Fibroblast of mammary gland (primary cell): Measurements from ENCODE around the gene PRRT2.
A peak's percentile ranks its signal among the peaks of the same experiment; 100 is the strongest.

ENCODE experiments used
- DNase-seq: peaks from one replicate; pipeline ENCODE4 v3.0.0-alpha.2; 2010; ENCODE audit warnings: low read depth
- H3K4me3 ChIP-seq: 2 replicates; pipeline ENCODE4 v1.5.1; 2011; ENCODE audit warnings: low read depth, mild to moderate bottlenecking, low read length, moderate library complexity; ENCODE audit not compliant: control insufficient read depth
- TF ChIP-seq, protein P1 (sequence below): conservative IDR thresholded peaks from 2 replicates; pipeline ENCODE4 v1.5.1; 2011; ENCODE audit warnings: low read depth, low read length, inconsistent platforms; ENCODE audit not compliant: control insufficient read depth, insufficient read depth

Gene PRRT2

DNA sequence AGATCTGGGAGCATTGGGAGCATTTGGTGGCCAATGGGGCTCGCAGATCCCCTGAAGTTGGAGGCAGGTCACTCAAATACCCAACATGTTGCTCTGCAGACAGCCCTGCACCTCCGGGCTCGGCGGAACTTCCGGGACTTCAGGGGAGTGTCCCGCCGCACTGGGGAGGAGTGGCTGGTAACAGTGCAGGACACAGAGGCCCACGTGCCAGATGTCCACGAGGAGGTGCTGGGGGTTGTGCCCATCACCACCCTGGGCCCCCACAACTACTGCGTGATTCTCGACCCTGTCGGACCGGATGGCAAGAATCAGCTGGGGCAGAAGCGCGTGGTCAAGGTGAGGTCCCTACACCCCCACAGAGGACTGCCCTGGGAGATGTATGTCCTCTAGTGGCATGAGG is 24.6 kb downstream of the PRRT2 start:
- TF ChIP-seq, protein P1, sequence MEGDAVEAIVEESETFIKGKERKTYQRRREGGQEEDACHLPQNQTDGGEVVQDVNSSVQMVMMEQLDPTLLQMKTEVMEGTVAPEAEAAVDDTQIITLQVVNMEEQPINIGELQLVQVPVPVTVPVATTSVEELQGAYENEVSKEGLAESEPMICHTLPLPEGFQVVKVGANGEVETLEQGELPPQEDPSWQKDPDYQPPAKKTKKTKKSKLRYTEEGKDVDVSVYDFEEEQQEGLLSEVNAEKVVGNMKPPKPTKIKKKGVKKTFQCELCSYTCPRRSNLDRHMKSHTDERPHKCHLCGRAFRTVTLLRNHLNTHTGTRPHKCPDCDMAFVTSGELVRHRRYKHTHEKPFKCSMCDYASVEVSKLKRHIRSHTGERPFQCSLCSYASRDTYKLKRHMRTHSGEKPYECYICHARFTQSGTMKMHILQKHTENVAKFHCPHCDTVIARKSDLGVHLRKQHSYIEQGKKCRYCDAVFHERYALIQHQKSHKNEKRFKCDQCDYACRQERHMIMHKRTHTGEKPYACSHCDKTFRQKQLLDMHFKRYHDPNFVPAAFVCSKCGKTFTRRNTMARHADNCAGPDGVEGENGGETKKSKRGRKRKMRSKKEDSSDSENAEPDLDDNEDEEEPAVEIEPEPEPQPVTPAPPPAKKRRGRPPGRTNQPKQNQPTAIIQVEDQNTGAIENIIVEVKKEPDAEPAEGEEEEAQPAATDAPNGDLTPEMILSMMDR, result no peak
- no peak for DNase-seq
- H3K4me3 ChIP-seq, result no peak overlapping the region

DNA sequence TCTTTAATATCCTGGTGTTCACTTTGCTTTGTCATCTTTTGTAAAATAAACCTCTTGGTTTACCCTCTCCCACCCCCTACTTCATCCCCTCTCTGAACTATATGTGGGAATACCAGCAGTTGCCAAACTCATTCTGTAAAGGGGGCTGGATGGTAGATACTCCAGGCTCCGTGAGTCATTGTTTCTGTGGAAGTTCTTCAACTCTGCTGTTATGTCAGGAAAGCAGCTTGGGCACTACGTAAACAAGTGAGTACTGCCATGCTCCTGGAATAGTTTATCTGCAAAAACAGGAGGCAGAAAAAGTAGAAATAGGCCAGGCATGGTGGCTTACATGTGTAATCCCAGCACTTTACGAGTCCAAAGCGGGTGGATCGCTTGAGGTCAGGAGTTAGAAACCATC is 25.8 kb downstream of the PRRT2 start:
- no peak overlapping the region for H3K4me3 ChIP-seq
- TF ChIP-seq, protein P1, result no peak
- DNase-seq, result no peak

DNA sequence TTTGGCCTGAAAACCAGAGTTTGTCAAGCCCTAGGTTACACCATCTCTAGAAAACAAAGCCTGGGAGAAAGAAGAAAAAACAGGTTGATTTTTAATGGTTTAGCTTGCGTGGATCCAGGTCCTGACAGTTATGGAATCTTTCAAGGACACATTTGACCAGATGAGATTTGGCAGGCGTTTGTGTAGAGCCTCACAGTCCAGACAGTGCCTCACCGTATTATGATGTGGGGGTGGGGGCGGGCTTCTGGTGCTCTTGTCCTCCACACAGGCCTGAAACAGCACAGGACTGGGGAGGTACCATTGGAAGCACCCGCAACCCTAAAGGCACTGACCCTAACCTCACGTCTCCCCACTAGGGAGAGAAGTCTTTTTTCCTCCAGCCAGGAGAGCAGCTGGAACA is 27.8 kb downstream of the PRRT2 start:
- TF ChIP-seq, protein P1, result no peak
- no peak overlapping the region for H3K4me3 ChIP-seq
- no peak for DNase-seq

DNA sequence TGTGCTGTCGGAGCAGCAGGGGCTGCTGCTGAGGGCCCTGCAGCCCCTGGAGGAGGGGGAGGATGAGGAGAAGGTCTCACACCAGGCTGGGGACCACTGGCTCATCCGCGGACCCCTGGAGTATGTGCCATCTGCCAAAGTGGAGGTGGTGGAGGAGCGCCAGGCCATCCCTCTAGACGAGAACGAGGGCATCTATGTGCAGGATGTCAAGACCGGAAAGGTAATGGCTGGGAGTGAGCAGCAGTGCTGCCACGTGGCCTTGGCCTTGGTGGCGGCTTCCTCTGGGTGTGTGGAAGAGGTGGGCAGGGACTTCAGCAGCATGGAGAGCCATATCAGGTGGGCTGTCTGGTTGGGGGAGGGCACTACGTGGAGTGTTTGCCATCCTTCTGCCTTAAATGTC is 28.2 kb downstream of the PRRT2 start:
- TF ChIP-seq, protein P1, result no peak
- no peak for DNase-seq

DNA sequence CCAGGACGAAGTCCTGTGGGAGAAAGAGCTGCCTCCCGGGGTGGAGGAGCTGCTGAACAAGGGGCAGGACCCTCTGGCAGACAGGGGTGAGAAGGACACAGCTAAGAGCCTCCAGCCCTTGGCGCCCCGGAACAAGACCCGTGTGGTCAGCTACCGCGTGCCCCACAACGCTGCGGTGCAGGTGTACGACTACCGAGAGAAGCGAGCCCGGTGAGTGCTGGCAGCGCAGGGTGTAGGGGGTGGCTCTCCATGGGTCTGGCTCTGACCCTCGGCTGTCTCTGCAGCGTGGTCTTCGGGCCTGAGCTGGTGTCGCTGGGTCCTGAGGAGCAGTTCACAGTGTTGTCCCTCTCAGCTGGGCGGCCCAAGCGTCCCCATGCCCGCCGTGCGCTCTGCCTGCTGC is 29.6 kb downstream of the PRRT2 start:
- DNase-seq, result no peak
- TF ChIP-seq, protein P1, result no peak
- no peak overlapping the region for H3K4me3 ChIP-seq

More for the DNA sequence above, 28.2 kb downstream of the PRRT2 start:
- H3K4me3 ChIP-seq, result no peak overlapping the region

DNA sequence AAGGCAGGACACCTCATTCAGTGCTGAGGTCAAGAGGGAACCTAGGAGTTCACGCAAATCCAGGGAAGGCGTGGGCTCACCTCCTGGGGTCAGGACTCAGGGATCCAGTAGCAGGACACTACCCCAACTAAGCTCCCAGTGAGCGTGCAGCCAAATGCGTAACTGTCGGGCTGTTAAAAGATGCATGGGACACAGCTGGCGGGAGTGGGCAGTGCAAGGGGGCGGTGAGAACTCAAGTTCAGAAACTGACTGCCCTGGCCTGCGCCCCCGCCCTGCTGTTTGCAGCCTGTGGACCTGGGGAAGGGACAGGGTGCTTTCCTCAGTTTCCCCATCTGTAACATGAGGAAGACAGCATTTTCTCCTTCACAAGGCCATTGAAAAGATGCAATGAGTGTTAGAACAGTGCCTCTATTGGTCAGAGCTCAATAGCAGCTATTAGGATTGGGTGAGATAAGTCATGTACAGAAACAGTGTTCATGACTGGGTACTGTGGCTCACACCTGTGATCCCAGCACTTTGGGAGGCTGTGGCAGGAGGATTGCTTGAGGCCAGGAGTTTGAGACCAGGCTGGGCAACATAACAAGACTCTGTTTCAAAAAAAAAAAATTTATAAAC is 30.8 kb downstream of the PRRT2 start:
- no peak for DNase-seq
- TF ChIP-seq, protein P1, result peak; percentile 14
- no peak overlapping the region for H3K4me3 ChIP-seq

DNA sequence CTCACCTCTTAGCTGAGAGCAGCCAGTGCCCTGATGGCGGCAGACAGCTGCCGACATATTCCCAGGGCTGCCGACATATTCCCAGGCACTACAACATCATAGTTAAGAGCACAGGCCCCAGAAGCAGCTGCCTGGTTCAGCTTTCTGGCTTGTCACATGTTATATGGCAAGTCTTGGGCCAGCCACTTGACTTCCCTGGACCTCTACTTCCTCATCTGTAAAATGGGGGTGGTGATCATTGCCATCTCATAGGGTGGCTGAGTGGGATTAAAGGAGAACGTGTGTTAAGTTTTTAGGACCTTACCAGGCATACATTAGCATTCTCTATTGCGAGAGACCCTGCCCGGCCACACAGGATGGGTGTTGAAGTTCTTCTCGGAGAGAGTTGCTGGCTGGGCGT is 31.9 kb downstream of the PRRT2 start:
- DNase-seq, result no peak
- H3K4me3 ChIP-seq, result no peak overlapping the region
- TF ChIP-seq, protein P1, result no peak
